MM.1S (cell line): ENCODE results near the gene KMT2D.
A peak's percentile ranks its signal among the peaks of the same experiment; 100 is the strongest.

ENCODE experiments used
- CTCF ChIP-seq: fragments of 300-600 bp; sonication (generic); IDR thresholded peaks from 2 replicates; pipeline ENCODE4 v1.5.1; 2016; ENCODE audit warnings: antibody characterized with exemption, low read length, mixed read lengths
- EZH2phosphoT487 ChIP-seq: fragments of 300-600 bp; sonication (generic); IDR thresholded peaks from 2 replicates; pipeline ENCODE4 v1.6.1; 2018; ENCODE audit warnings: antibody characterized with exemption, low read length

- TF ChIP-seq CTCF (peak; percentile 33), EZH2phosphoT487 (no peak; the same call in 1 of the 2 replicates)
Measured at GRCh38 chr12:49089821-49090773, 29.5 kb upstream of the KMT2D start.
